ENCODE results near the gene PRKAG2.
A peak's percentile ranks its signal among the peaks of the same experiment; 100 is the strongest.

Gene PRKAG2

GRCh38 chr7:151571471-151571870 is 305.4 kb downstream of the PRKAG2 start:
- no peak for DNase-seq (ENCODE audit: low read depth in 2 of 2)
- H3K4me3 ChIP-seq (replicated peaks in 1 of 2; ENCODE audit: low read depth in 2 of 2, low read length in 2 of 2): no peak overlapping the region
- TF ChIP-seq CTCF (IDR thresholded peaks at IDR 0.05; ENCODE audit: low read depth, low read length): no peak

GRCh38 chr7:151570366-151570915 is 306.5 kb downstream of the PRKAG2 start:
- peak; percentile 64 for TF ChIP-seq CTCF (IDR thresholded peaks at IDR 0.05; ENCODE audit: low read depth, low read length)
- H3K4me3 ChIP-seq (replicated peaks in 1 of 2; ENCODE audit: low read depth in 2 of 2, low read length in 2 of 2): no peak overlapping the region
- peak; percentile 56 to 70 for DNase-seq (ENCODE audit: low read depth in 2 of 2)

- no peak for DNase-seq (ENCODE audit: low read depth in 2 of 2)
- TF ChIP-seq CTCF (IDR thresholded peaks at IDR 0.05; ENCODE audit: low read depth, low read length): no peak
- no peak overlapping the region for H3K4me3 ChIP-seq (replicated peaks in 1 of 2; ENCODE audit: low read depth in 2 of 2, low read length in 2 of 2)
Measured at GRCh38 chr7:151568956-151569940, 307.7 kb downstream of the PRKAG2 start.

GRCh38 chr7:151566897-151567320 is 310.0 kb downstream of the PRKAG2 start:
- no peak overlapping the region for H3K4me3 ChIP-seq (replicated peaks in 1 of 2; ENCODE audit: low read depth in 2 of 2, low read length in 2 of 2)
- no peak for TF ChIP-seq CTCF (IDR thresholded peaks at IDR 0.05; ENCODE audit: low read depth, low read length)
- DNase-seq (ENCODE audit: low read depth in 2 of 2): peak; percentile 70 to 75

GRCh38 chr7:151565541-151565940 is 311.4 kb downstream of the PRKAG2 start:
- DNase-seq (ENCODE audit: low read depth in 2 of 2): no peak
- TF ChIP-seq CTCF (IDR thresholded peaks at IDR 0.05; ENCODE audit: low read depth, low read length): no peak
- H3K4me3 ChIP-seq (replicated peaks in 1 of 2; ENCODE audit: low read depth in 2 of 2, low read length in 2 of 2): no peak overlapping the region

- no peak for DNase-seq (ENCODE audit: low read depth in 2 of 2)
- TF ChIP-seq CTCF (IDR thresholded peaks at IDR 0.05; ENCODE audit: low read depth, low read length): no peak
- no peak overlapping the region for H3K4me3 ChIP-seq (replicated peaks in 1 of 2; ENCODE audit: low read depth in 2 of 2, low read length in 2 of 2)
Measured at GRCh38 chr7:151560243-151560642, 316.7 kb downstream of the PRKAG2 start.
